A549 (cell line): ENCODE data around the gene KANTR. TPM values are rescaled to one million over a fixed set of nuclear protein-coding genes. Genes with fewer than 3 reads are reported as not detected.
A peak's percentile ranks its signal among the peaks of the same experiment; 100 is the strongest.

Experiments used
- ATAC-seq, 2 experiments: fragments of 200-7000 bp in 1 of 2; fragments of >200 bp in 1 of 2; cut with Nextera tagmentation in 1 of 2; cut with Tn5 transposase in 1 of 2; 3 replicates each; pipeline versions ENCODE4 v1.8.0 to v1.9.1; 2018 to 2020; ENCODE audit warnings: mild to moderate bottlenecking in 1 of 2, moderate library complexity in 1 of 2
- CTCF ChIA-PET: fragments of 300-600 bp; sonication (Branson Sonifier 250); formaldehyde crosslinking; extraction: SDS; loops from one replicate; lab custom pipeline; 2021; ENCODE audit warnings: antibody characterized with exemption, inconsistent platforms; lab: Yijun Ruan, JAX
- POLR2A ChIA-PET: fragments of 350-600 bp; formaldehyde crosslinking; extraction: SDS; loops from one replicate; lab custom pipeline; 2021; ENCODE audit warnings: antibody characterized with exemption, inconsistent platforms; lab: Yijun Ruan, JAX
- DNase-seq, 2 experiments: peaks; one replicate each; pipeline versions ENCODE4 v3.0.0 to v3.0.0-alpha.2; 2011 to 2016; ENCODE audit warnings: low read depth in 1 of 2, low spot score in 1 of 2
- FAIRE-seq: peaks from 2 replicates; lab custom pipeline; 2011; peaks lifted over from hg19 to GRCh38; lab: Jason Lieb, UNC
- H3K27ac ChIP-seq, 2 experiments: fragments of >200 bp; sonication (Bioruptor Twin); formaldehyde crosslinking; 3 replicates each; pipeline ENCODE4 v1.5.1; 2016 to 2017
- H3K4me1 ChIP-seq: fragments of >200 bp; sonication (Bioruptor Twin); formaldehyde crosslinking; 3 replicates; pipeline ENCODE4 v1.6.1; 2016
- H3K4me2 ChIP-seq: fragments of >200 bp; sonication (Bioruptor Twin); formaldehyde crosslinking; 3 replicates; pipeline ENCODE4 v1.6.1; 2016
- H3K4me3 ChIP-seq: fragments of >200 bp; sonication (Bioruptor Twin); formaldehyde crosslinking; 3 replicates; pipeline ENCODE4 v1.5.1; 2016
- H3K9me3 ChIP-seq: fragments of >200 bp; sonication (Bioruptor Twin); formaldehyde crosslinking; 3 replicates; pipeline ENCODE4 v1.6.1; 2016
- BCL3 ChIP-seq: fragments of >200 bp; sonication (Bioruptor Twin); formaldehyde crosslinking; IDR thresholded peaks from 3 replicates; pipeline ENCODE4 v1.6.1; 2016
- CHD4 ChIP-seq: fragments of 200-600 bp; sonication (generic); IDR thresholded peaks from 2 replicates; pipeline ENCODE4 v1.6.1; 2016; ENCODE audit warnings: antibody characterized with exemption, mild to moderate bottlenecking, borderline replicate concordance
- CTCF ChIP-seq: fragments of >200 bp; sonication (Bioruptor Twin); formaldehyde crosslinking; IDR thresholded peaks from 3 replicates; pipeline ENCODE4 v1.5.1; 2016
- E2F6 ChIP-seq: IDR thresholded peaks from 2 replicates; pipeline ENCODE4 v1.6.1; 2012; ENCODE audit warnings: low read depth, borderline replicate concordance
- EHMT2 ChIP-seq: fragments of 200-600 bp; sonication (generic); IDR thresholded peaks from 2 replicates; pipeline ENCODE4 v1.6.1; 2016; ENCODE audit warnings: antibody characterized with exemption, low read depth, mild to moderate bottlenecking, moderate library complexity
- FOSL2 ChIP-seq, 2 experiments: fragments of 450-650 bp in 1 of 2; fragments of >200 bp in 1 of 2; sonication (Bioruptor Twin) in 1 of 2; formaldehyde crosslinking; IDR thresholded peaks; 2 replicates each; pipeline versions ENCODE4 v1.5.0 to v1.6.1; 2016 to 2020; ENCODE audit warnings: mild to moderate bottlenecking in 1 of 2, moderate library complexity in 1 of 2
- FOXS1 ChIP-seq: fragments of 250-450 bp; sonication (Bioruptor Pico); IDR thresholded peaks from 2 replicates; pipeline ENCODE4 v1.5.0; 2020; ENCODE audit warnings: mild to moderate bottlenecking, moderate library complexity
- GATA3 ChIP-seq: IDR thresholded peaks from 2 replicates; pipeline ENCODE4 v1.6.1; 2012; ENCODE audit warnings: borderline replicate concordance
- HDAC2 ChIP-seq: fragments of 200-600 bp; sonication (generic); IDR thresholded peaks from 2 replicates; pipeline ENCODE4 v1.6.1; 2016
- HES2 ChIP-seq: fragments of >200 bp; sonication (Bioruptor Twin); formaldehyde crosslinking; IDR thresholded peaks from 2 replicates; pipeline ENCODE4 v1.6.1; 2016
- HOXB13 ChIP-seq: fragments of 250-450 bp; sonication (Bioruptor Pico); IDR thresholded peaks from 2 replicates; pipeline ENCODE4 v1.5.0; 2020; ENCODE audit warnings: low read depth, mild to moderate bottlenecking, moderate library complexity
- HOXB5 ChIP-seq: fragments of 250-450 bp; sonication (Bioruptor Pico); IDR thresholded peaks from 2 replicates; pipeline ENCODE4 v1.5.0; 2020; ENCODE audit warnings: mild to moderate bottlenecking, moderate library complexity
- JUN ChIP-seq, 2 experiments: fragments of >200 bp; sonication (Bioruptor Twin); formaldehyde crosslinking; IDR thresholded peaks; 2 replicates in 1 of 2; 3 replicates in 1 of 2; pipeline ENCODE4 v1.6.1; 2016 to 2017
- KDM1A ChIP-seq: fragments of 200-600 bp; sonication (generic); IDR thresholded peaks from 2 replicates; pipeline ENCODE4 v1.6.1; 2016; ENCODE audit warnings: low read depth, mild to moderate bottlenecking
- MYC ChIP-seq: IDR thresholded peaks from 2 replicates; pipeline ENCODE4 v1.6.1; 2012; ENCODE audit warnings: mild to moderate bottlenecking, inconsistent platforms, low read length, improper control_type of control experiment, borderline replicate concordance
- NR3C1 ChIP-seq: fragments of >200 bp; sonication (Bioruptor Twin); formaldehyde crosslinking; IDR thresholded peaks from 3 replicates; pipeline ENCODE4 v1.6.1; 2017
- POLR2A ChIP-seq: IDR thresholded peaks from 2 replicates; pipeline ENCODE4 v1.6.1; 2012; ENCODE audit warnings: mild to moderate bottlenecking, low read length
- POLR2AphosphoS2 ChIP-seq: conservative IDR thresholded peaks from 2 replicates; pipeline ENCODE4 v1.6.1; 2012; ENCODE audit warnings: low read length, improper control_type of control experiment, inconsistent platforms
- RAD21 ChIP-seq, 2 experiments: fragments of >200 bp in 1 of 2; sonication (Bioruptor Twin) in 1 of 2; formaldehyde crosslinking in 1 of 2; IDR thresholded peaks in 1 of 2; conservative IDR thresholded peaks in 1 of 2; 2 replicates in 1 of 2; 3 replicates in 1 of 2; pipeline ENCODE4 v1.6.1; 2012 to 2018; ENCODE audit warnings: inconsistent platforms in 1 of 2
- RARB ChIP-seq: fragments of 250-450 bp; sonication (Bioruptor Pico); IDR thresholded peaks from 2 replicates; pipeline ENCODE4 v1.8.0; 2021; ENCODE audit warnings: mild to moderate bottlenecking, moderate library complexity
- SMC3 ChIP-seq: fragments of >200 bp; sonication (Bioruptor Twin); formaldehyde crosslinking; IDR thresholded peaks from 3 replicates; pipeline ENCODE4 v1.6.1; 2018; ENCODE audit warnings: inconsistent platforms
- TFCP2L1 ChIP-seq: fragments of 250-450 bp; sonication (Bioruptor Pico); IDR thresholded peaks from 2 replicates; pipeline ENCODE4 v1.5.0; 2021; ENCODE audit warnings: mild to moderate bottlenecking
- TP53 ChIP-seq: fragments of 250-450 bp; sonication (Bioruptor Pico); IDR thresholded peaks from 2 replicates; pipeline ENCODE4 v1.5.0; 2021; ENCODE audit warnings: mild to moderate bottlenecking, moderate library complexity
- USF2 ChIP-seq: fragments of 450-650 bp; IDR thresholded peaks from 2 replicates; pipeline ENCODE4 v1.6.1; 2014; ENCODE audit warnings: antibody characterized with exemption
- ZC3H11A ChIP-seq: fragments of 450-650 bp; IDR thresholded peaks from 2 replicates; pipeline ENCODE4 v1.6.1; 2014; ENCODE audit warnings: antibody characterized with exemption, mild to moderate bottlenecking
- ZFP36 ChIP-seq: fragments of 450-650 bp; IDR thresholded peaks from 2 replicates; pipeline ENCODE4 v1.6.1; 2014; ENCODE audit warnings: borderline replicate concordance; ENCODE audit not compliant: partially characterized antibody
- ZNF302 ChIP-seq: fragments of 250-450 bp; sonication (Bioruptor Pico); IDR thresholded peaks from 2 replicates; pipeline ENCODE4 v1.9.0; 2021; ENCODE audit warnings: inconsistent platforms, mild to moderate bottlenecking, moderate library complexity
- WGBS: methylation state at CpG from one replicate; pipeline ENCODE4 v1.1.6; 2017; ENCODE audit errors: missing lambda C conversion rate; 5-methylcytosine and 5-hydroxymethylcytosine counted together
- polyA plus RNA-seq, 4 experiments: library from polyadenylated mRNA; depleted of rRNA in 3 of 4; stranded (reverse); fragments of >200 nt; fragmentation: RNase III in 1 of 4; extraction: RNeasy Plus Mini Kit Qiagen cat#74134 plus additional on column Dnase treatment in 1 of 4; gene quantifications; 2 replicates in 3 of 4; 3 replicates in 1 of 4; pipeline ENCODE4 v1.2.3, GENCODE V29; 2011 to 2017

Gene KANTR
- polyA plus RNA-seq, 2 of the 4 experiments (the other 2 are of a cell fraction): 3.3 to 5.7 TPM

- DNase-seq (peak; percentile 71 to 92), ATAC-seq (peak; percentile 80 to 87), FAIRE-seq (peak; percentile 97)
- Histone ChIP-seq H3K27ac (peak overlapping the region; percentile 71 to 87), H3K4me3 (peak overlapping the region; percentile 81), H3K9me3 (no peaks in the 10 kb centered on the region), H3K4me1 (peaks cover 6% of the 10 kb centered on the region; the same call in 2 of the 3 replicates), H3K4me2 (peak overlapping the region; percentile 98)
- TF ChIP-seq USF2 (no peak), RAD21 (conservative IDR thresholded peaks at IDR 0.05 in 1 of 2, IDR thresholded peaks at IDR 0.05 in 1 of 2) (peak; percentile 67 to 71), BCL3 (no peak), HES2 (no peak), CHD4 (no peak), E2F6 (no peak), HOXB5 (CRISPR knock-in tag) (no peak), HDAC2 (no peak), TFCP2L1 (CRISPR knock-in tag) (no peak), GATA3 (0 out of 2 replicates have a peak, but pooled peaks have one; percentile 14), CTCF (peak; percentile 64), KDM1A (peak; percentile 73; the same call in 1 of the 2 replicates), FOXS1 (CRISPR knock-in tag) (no peak), TP53 (CRISPR knock-in tag) (no peak), ZFP36 (peak; percentile 98), MYC (no peak), EHMT2 (no peak), FOSL2 (IDR thresholded peaks at IDR 0.05) (no peak), FOSL2 (CRISPR knock-in tag; IDR thresholded peaks at IDR 0.05) (no peak; the same call in 1 of the 2 replicates), RARB (CRISPR knock-in tag) (no peak), SMC3 (peak; percentile 62), ZC3H11A (no peak), JUN (IDR thresholded peaks at IDR 0.05) (peak in 1 of 2 experiments; percentile 27; a peak in 1 of 5 replicates), HOXB13 (CRISPR knock-in tag) (no peak), POLR2A (no peak), NR3C1 (no peak), ZNF302 (CRISPR knock-in tag) (no peak), POLR2AphosphoS2 (no peak)
- ChIA-PET CTCF (no interaction called here), POLR2A (no interaction called here)
- WGBS: 1% methylated on average over 8 of the region's 16 CpGs
These were observed 726 bp upstream of the KANTR start for GRCh38 chrX:53093177-53093655.
